Vagina (tissue), 2 donors: ENCODE measurements around the gene PIEZO1. TPM values are rescaled to one million over a fixed set of nuclear protein-coding genes. Genes with fewer than 3 reads are reported as not detected.

Source experiments
- DNase-seq, 2 donors: peaks; one replicate each; pipeline ENCODE4 v3.0.0-alpha.2; 2017; ENCODE audit errors: extremely low spot score in 2 of 2
- H3K27ac ChIP-seq: fragments of 200-600 bp; sonication (generic); one replicate; pipeline ENCODE4 v1.5.1; 2019
- H3K27me3 ChIP-seq: fragments of 200-600 bp; sonication (generic); one replicate; pipeline ENCODE4 v1.5.1; 2019
- H3K36me3 ChIP-seq, 2 donors: fragments of 200-600 bp; sonication (generic); one replicate each; pipeline ENCODE4 v1.5.1; 2017 to 2019
- H3K4me1 ChIP-seq: fragments of 200-600 bp; sonication (generic); one replicate; pipeline ENCODE4 v1.5.1; 2019
- H3K4me3 ChIP-seq, 2 donors: fragments of 200-600 bp; sonication (generic); 1 replicate in 1 of 2; 2 replicates in 1 of 2; pipeline ENCODE4 v1.5.1; 2016 to 2019
- H3K9me3 ChIP-seq: fragments of 200-600 bp; sonication (generic); one replicate; pipeline ENCODE4 v1.5.1; 2019
- POLR2A ChIP-seq, 2 donors: fragments of 450-650 bp; IDR thresholded peaks; one replicate each; pipeline ENCODE4 v1.6.1; 2017; ENCODE audit warnings: antibody characterized with exemption in 2 of 2, mild to moderate bottlenecking in 2 of 2, moderate library complexity in 2 of 2
- POLR2AphosphoS5 ChIP-seq, 2 donors: sonication (generic); formaldehyde crosslinking; IDR thresholded peaks; one replicate each; pipeline ENCODE4 v1.9.0; 2017; ENCODE audit warnings: antibody characterized with exemption in 2 of 2, mild to moderate bottlenecking in 2 of 2, low read depth in 1 of 2; ENCODE audit not compliant: insufficient read depth in 1 of 2
- intact Hi-C: fragments of 100-400 bp; cut with DNase I; formaldehyde crosslinking; loops from one replicate; pipeline ENCODE4 v1.15.1; 2023
- total RNA-seq: library from RNA; depleted of rRNA; stranded (reverse); fragments of >200 nt; gene quantifications from one replicate; pipeline ENCODE4 v1.2.3, GENCODE V29; 2016
- TF ChIP-seq, protein P1 (sequence below), 3 experiments: fragments of 450-650 bp in 2 of 3; fragments of 200-600 bp in 1 of 3; sonication (generic) in 1 of 3; IDR thresholded peaks; one replicate each; pipeline ENCODE4 v1.5.1; 2017 to 2019; ENCODE audit warnings: antibody characterized with exemption in 3 of 3, mild to moderate bottlenecking in 2 of 3, moderate library complexity in 2 of 3

The PIEZO1 gene
- total RNA-seq, 1 donor from 2014 or later: 184 TPM

DNA sequence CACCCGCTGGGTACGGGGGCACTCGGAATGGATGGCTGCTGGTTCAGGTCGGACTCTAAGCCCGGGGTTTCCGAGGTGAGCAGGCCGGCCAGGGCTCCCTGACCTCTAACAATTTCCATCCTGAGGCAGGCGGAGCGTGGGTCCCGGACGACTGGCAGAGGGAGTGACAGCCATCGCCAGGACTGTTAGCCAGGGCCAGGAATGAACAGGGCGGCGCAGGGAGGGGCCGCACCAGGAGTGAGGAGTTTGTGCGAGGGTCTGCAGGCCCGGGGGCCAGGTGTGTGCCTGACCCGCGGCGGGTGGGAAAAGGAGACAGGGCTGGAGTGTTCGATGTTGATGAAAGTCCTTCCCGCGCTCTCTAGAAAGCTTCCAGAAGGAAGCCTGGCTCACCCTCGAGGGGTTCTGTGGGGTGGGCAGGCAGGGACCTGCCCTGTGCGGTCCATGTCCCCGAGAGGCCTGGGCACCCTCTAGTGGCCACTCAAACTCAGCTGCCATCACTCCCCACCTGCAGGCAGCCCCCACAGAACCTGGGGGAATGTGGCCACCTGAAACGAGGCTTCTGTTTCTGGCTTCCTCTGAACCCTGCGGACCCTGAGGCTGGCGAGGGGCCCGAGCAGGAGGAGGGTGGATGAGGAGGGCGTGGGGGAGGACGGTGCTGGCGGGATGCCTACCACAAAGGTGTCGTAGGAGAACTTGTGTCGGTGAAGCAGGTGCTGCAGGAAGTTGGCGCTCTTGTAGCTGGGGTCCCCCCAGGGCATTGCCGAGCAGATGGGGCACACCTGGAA, 87.0 kb downstream of the PIEZO1 start:
- intact Hi-C loops: no loop called here

DNA sequence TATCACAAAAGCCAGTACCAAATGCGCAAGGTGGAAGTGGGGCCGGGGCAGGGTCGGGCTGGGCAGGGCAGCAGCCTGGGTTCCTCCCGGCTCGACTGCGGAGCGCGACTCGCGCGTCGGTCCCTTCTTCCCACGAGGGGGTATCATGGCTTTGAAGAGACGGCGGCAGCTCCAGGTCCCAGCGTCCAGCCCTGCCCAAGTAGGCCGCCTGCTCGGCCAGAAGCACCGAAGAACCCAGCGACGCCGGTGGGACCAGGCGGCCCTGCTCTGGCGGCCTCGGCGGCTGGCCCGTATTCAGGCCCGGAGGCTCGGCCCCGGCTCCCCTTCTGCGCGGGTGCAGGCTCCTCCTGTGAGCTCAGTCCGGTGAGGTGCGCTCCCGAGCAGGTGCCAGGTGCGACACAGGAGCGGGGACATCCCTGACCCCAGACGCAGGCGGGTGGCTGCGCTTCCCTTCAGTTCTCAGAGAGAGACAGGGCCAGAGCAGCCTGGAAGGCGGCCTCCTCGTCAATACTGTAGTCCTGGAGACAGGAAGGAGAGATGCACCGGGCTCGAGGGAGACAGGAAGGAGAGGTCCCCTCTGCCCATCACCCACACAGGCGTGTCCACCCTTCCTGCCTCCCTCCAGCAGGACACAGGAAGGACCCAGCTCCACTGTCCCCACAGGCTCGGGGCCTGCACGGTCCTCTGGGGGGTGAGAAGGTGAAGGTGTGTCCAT, 87.7 kb downstream of the PIEZO1 start:
- TF ChIP-seq POLR2AphosphoS5 (IDR thresholded peaks at IDR 0.05; ENCODE audit: insufficient read depth in 1 of 2, low read depth in 1 of 2): no peak
- no peak for TF ChIP-seq POLR2A (IDR thresholded peaks at IDR 0.05)
- TF ChIP-seq, protein P1, sequence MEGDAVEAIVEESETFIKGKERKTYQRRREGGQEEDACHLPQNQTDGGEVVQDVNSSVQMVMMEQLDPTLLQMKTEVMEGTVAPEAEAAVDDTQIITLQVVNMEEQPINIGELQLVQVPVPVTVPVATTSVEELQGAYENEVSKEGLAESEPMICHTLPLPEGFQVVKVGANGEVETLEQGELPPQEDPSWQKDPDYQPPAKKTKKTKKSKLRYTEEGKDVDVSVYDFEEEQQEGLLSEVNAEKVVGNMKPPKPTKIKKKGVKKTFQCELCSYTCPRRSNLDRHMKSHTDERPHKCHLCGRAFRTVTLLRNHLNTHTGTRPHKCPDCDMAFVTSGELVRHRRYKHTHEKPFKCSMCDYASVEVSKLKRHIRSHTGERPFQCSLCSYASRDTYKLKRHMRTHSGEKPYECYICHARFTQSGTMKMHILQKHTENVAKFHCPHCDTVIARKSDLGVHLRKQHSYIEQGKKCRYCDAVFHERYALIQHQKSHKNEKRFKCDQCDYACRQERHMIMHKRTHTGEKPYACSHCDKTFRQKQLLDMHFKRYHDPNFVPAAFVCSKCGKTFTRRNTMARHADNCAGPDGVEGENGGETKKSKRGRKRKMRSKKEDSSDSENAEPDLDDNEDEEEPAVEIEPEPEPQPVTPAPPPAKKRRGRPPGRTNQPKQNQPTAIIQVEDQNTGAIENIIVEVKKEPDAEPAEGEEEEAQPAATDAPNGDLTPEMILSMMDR (IDR thresholded peaks at IDR 0.05): no peak
- H3K4me1 ChIP-seq: peaks cover 13% of the 10 kb centered on the region
- no peaks in the 10 kb centered on the region for H3K27me3 ChIP-seq
- peaks cover 0 to 27% of the 10 kb centered on the region in 2 donors for H3K36me3 ChIP-seq
- no peak overlapping the region for H3K4me3 ChIP-seq
- intact Hi-C loops: no loop called here
- DNase-seq: no peak
- no peak overlapping the region for H3K27ac ChIP-seq
- H3K9me3 ChIP-seq: no peaks in the 10 kb centered on the region

More for the DNA sequence above, 87.0 kb downstream of the PIEZO1 start:
- Histone ChIP-seq H3K27ac (no peak overlapping the region), H3K36me3 (peaks cover 0 to 27% of the 10 kb centered on the region in 2 donors), H3K27me3 (no peaks in the 10 kb centered on the region), H3K4me3 (no peak overlapping the region), H3K9me3 (no peaks in the 10 kb centered on the region), H3K4me1 (peaks cover 13% of the 10 kb centered on the region)
- DNase-seq: no peak
- TF ChIP-seq POLR2A (IDR thresholded peaks at IDR 0.05) (no peak), POLR2AphosphoS5 (IDR thresholded peaks at IDR 0.05; ENCODE audit: insufficient read depth in 1 of 2, low read depth in 1 of 2) (no peak)
- TF ChIP-seq, protein P1 (IDR thresholded peaks at IDR 0.05): no peak

DNA sequence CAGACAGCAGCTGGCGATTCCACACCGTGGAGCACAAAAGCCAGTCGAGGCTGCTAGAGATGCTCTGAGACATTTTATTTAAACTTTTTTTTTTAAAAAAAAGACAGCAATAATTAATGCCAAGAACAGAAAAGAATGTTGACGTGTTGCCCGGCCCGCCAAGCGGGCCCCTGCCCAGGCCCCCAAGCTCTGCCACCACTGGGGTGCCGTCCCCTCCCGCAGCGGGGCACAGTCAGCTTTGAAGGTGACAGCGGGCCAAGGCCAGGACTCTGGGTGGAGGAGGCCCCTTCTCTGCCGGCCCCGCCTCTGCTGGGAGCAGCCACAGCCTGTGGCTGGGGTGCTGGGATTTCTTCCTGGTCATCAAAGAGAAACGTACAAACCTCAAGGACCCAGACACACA, 88.6 kb downstream of the PIEZO1 start:
- Histone ChIP-seq H3K4me3 (no peak overlapping the region), H3K27ac (no peak overlapping the region), H3K9me3 (no peaks in the 10 kb centered on the region), H3K4me1 (peaks cover 10% of the 10 kb centered on the region), H3K36me3 (peaks cover 0 to 27% of the 10 kb centered on the region in 2 donors), H3K27me3 (no peaks in the 10 kb centered on the region)
- DNase-seq: no peak
- TF ChIP-seq, protein P1 (IDR thresholded peaks at IDR 0.05): no peak
- TF ChIP-seq POLR2AphosphoS5 (IDR thresholded peaks at IDR 0.05; ENCODE audit: insufficient read depth in 1 of 2, low read depth in 1 of 2): no peak
- TF ChIP-seq POLR2A (IDR thresholded peaks at IDR 0.05): no peak
- intact Hi-C loops: no loop called here

DNA sequence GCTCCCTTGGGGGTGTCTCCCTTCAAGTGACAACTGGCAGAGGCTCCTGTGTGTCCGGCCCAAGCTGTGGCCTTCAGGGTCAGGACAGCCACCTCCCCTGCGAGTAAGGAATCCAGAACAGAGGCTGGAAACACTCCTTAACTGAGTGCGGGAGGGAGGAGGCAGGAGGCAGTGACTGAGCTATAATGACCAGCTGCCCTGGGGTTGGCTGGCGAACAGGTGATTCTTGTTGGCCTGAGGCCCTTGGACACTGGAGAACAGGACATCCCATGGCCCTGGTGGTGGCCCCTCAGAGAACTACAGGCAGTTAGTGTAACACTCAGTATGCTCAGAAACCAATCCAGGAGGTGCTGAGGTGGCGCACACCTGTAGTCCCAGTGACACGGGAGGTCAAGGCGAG, 89.3 kb downstream of the PIEZO1 start:
- Histone ChIP-seq H3K27me3 (no peaks in the 10 kb centered on the region), H3K4me1 (peaks cover 3% of the 10 kb centered on the region), H3K9me3 (no peaks in the 10 kb centered on the region), H3K27ac (no peak overlapping the region), H3K4me3 (no peak overlapping the region), H3K36me3 (peaks cover 0 to 27% of the 10 kb centered on the region in 2 donors)
- TF ChIP-seq POLR2A (IDR thresholded peaks at IDR 0.05) (no peak), POLR2AphosphoS5 (IDR thresholded peaks at IDR 0.05; ENCODE audit: insufficient read depth in 1 of 2, low read depth in 1 of 2) (no peak)
- TF ChIP-seq, protein P1 (IDR thresholded peaks at IDR 0.05): no peak
- intact Hi-C loops: no loop called here
- DNase-seq: no peak
